NK-92 (cell line): ENCODE measurements around the gene LMTK3.

ENCODE experiments used
- DNase-seq: peaks from one replicate; lab custom pipeline; 2025; ENCODE audit not compliant: unreplicated experiment; lab: John Stamatoyannopoulos, UW

The LMTK3 gene

GRCh38 chr19:48509467-48510194 is 2.0 kb downstream of the LMTK3 start:
- no peak for DNase-seq

GRCh38 chr19:48508729-48509411 is 2.8 kb downstream of the LMTK3 start:
- no peak for DNase-seq

- DNase-seq, result no peak
These were observed 3.7 kb downstream of the LMTK3 start for GRCh38 chr19:48507911-48508439.

GRCh38 chr19:48506138-48506733 is 5.4 kb downstream of the LMTK3 start:
- DNase-seq, result no peak

GRCh38 chr19:48502350-48503018 is 9.2 kb downstream of the LMTK3 start:
- DNase-seq, result no peak

- DNase-seq, result no peak
These were observed 9.9 kb downstream of the LMTK3 start for GRCh38 chr19:48501494-48502349.

- DNase-seq, result no peak
These were observed 10.7 kb downstream of the LMTK3 start for GRCh38 chr19:48500830-48501493.

- no peak for DNase-seq
These were observed 12.1 kb downstream of the LMTK3 start for GRCh38 chr19:48499316-48500090.

GRCh38 chr19:48498595-48499311 is 12.9 kb downstream of the LMTK3 start:
- no peak for DNase-seq

- DNase-seq, result no peak
These were observed 13.7 kb downstream of the LMTK3 start for GRCh38 chr19:48497728-48498594.

GRCh38 chr19:48496959-48497727 is 14.5 kb downstream of the LMTK3 start:
- no peak for DNase-seq

GRCh38 chr19:48495396-48495795 is 16.2 kb downstream of the LMTK3 start:
- DNase-seq, result no peak

GRCh38 chr19:48493718-48494401 is 17.8 kb downstream of the LMTK3 start:
- DNase-seq, result no peak

- no peak for DNase-seq
These were observed 18.5 kb downstream of the LMTK3 start for GRCh38 chr19:48492925-48493717.

- no peak for DNase-seq
These were observed 19.9 kb downstream of the LMTK3 start for GRCh38 chr19:48491793-48492123.
